Activated CD4-positive, alpha-beta T cell treated with anti-CD3 and anti-CD28 coated beads, Interleukin-2, amount 50 U/mL, for 4 hours (primary cell): ENCODE data around the gene ITGB5.

Source experiments
- DNase-seq, 2 experiments: peaks; one replicate each; pipeline ENCODE4 v3.0.0-alpha.2; 2020

ITGB5 gene

DNA sequence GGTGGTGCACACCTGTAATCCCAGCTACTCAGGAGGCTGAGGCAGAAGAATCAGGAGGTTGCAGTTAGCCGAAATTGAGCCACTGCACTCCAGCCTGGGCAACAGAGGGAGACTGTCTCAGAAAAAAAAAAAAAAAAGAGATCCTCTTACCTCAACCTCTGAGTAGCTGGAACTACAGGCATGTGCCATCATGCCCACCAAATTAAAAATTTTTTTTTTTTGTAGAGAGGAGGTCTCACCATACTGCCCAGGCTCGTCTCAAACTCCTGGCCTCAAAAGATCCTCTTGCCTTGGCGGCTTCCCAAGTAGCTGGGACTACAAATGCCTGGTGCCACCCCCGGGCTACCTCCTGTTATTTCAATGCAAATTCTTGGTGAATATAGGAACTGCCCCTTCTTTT lies 155.4 kb downstream of the ITGB5 start:
- no peak for DNase-seq

GRCh38 chr3:124730941-124731297 lies 156.2 kb downstream of the ITGB5 start:
- DNase-seq: no peak

- peak; percentile 89 to 91 for DNase-seq
These were observed 156.8 kb downstream of the ITGB5 start, which contains the start of gene UMPS for GRCh38 chr3:124730129-124730940. UMPS (plus strand) TSS chr3:124730452; CDS start chr3:124730472, 20 bp downstream.

DNA sequence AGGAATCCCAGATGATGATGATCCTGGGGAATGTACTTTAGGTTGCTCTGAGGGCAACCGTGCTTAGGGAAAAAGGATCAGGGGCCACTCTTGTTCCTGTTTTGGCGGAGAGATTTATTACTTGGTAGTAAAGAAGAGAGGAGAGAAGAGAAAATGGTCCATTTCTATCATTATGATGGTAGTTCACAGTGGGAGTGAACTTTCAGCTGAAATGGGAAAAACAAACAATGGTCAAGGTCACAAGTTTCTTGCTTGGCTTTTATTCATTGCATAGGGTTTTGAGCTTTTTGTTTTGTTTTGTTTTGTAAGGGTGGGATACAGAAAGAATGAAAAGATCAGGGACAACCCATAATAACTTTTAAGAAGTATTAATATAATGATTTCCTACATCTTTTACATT lies 164.6 kb downstream of the ITGB5 start:
- no peak for DNase-seq

DNA sequence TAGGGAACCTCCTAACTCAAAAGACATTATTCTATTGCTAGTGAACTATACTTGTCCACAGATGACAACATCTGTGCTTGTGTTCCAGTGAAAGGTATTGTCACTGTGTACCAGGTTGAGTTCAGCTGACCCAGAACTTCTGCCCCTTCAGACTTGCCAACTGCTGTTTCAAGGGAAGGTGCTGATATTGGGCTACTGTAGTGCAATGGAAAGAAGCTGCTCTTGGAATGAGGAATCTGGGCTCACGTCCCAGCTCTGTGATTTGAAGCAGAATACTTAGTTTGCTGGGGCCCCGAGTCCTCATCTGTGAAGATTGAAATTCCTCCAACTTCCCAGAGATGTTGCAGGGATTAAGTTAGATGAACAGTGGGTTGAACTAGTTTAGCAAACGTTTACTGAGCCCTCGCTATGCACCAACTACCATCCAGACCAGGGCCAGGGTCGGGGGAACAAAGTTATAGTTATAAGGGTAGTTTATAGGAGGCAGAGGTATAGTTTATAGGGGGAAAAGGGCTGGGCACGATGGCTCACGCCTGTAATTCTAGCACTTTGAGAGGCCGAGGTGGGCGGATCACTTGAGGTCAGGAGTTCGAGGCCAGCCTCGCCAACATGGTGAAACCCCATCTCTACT lies 172.8 kb downstream of the ITGB5 start:
- no peak for DNase-seq
